IgD-negative memory B cell (primary cell): ENCODE results near the gene AIMP2. TPM values are rescaled to one million over a fixed set of nuclear protein-coding genes. Genes with fewer than 3 reads are reported as not detected.
"Not testable (repeated sequence)": the region's sequence is repeated elsewhere in the genome, so short reads cannot be mapped to it uniquely, and the experiment has no call there.

ENCODE experiments used
- H3K27ac Mint-ChIP-seq, 3 donors: one replicate each; pipeline ENCODE4 v1.8.0; 2020 to 2022; ENCODE audit warnings: mild to moderate bottlenecking in 3 of 3, mixed read lengths in 3 of 3, moderate library complexity in 1 of 3
- H3K27me3 Mint-ChIP-seq: one replicate; pipeline ENCODE4 v1.8.0; 2021; ENCODE audit warnings: mixed read lengths
- H3K36me3 Mint-ChIP-seq: one replicate; pipeline ENCODE4 v1.8.0; 2020; ENCODE audit warnings: mild to moderate bottlenecking, mixed read lengths
- H3K4me1 Mint-ChIP-seq, 3 donors: one replicate each; pipeline ENCODE4 v1.8.0; 2020 to 2022; ENCODE audit warnings: mixed read lengths in 3 of 3, mild to moderate bottlenecking in 1 of 3
- H3K4me3 Mint-ChIP-seq, 4 donors: one replicate each; pipeline ENCODE4 v1.8.0; 2020 to 2022; ENCODE audit warnings: mild to moderate bottlenecking in 4 of 4, mixed read lengths in 4 of 4, moderate library complexity in 3 of 4
- H3K9me3 Mint-ChIP-seq, 3 donors: one replicate each; pipeline ENCODE4 v1.8.0; 2020 to 2021; ENCODE audit warnings: mixed read lengths in 3 of 3, mild to moderate bottlenecking in 1 of 3
- polyA plus RNA-seq: library from polyadenylated mRNA; unstranded; fragments of 300-500 nt; fragmentation: Illumina TruSeq; gene quantifications from one replicate; pipeline ENCODE4 v1.2.3, GENCODE V29; 2021

The AIMP2 gene
- polyA plus RNA-seq, 1 donor from 2014 or later, result 25.9 TPM

DNA sequence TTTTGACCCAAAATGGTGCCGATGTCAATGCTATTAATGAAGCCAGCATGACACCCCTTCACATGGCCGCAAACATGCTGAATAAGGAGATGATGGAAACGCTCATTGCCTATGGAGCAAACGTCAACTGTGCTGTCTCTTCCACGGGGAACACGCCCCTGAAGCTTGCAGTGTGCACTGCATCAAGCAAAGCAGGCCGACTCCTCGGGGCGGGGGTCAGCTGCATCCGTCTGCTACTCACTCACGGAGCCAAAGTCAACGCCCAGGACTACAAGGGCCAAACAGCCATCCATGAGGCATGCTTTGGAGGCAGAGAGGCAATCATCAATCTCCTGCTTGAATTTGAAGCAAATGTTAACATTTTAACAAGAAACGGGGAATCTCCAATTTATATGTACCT is 26.6 kb downstream of the AIMP2 start:
- H3K36me3 Mint-ChIP-seq, result peaks cover 2% of the 10 kb centered on the region
- no peak overlapping the region for H3K27ac Mint-ChIP-seq
- H3K4me3 Mint-ChIP-seq, result no peak overlapping the region
- H3K27me3 Mint-ChIP-seq, result no peaks in the 10 kb centered on the region
- H3K4me1 Mint-ChIP-seq, result peaks cover 0 to 2% (median 0%) of the 10 kb centered on the region in 3 donors
- H3K9me3 Mint-ChIP-seq, result no peaks in the 10 kb centered on the region

DNA sequence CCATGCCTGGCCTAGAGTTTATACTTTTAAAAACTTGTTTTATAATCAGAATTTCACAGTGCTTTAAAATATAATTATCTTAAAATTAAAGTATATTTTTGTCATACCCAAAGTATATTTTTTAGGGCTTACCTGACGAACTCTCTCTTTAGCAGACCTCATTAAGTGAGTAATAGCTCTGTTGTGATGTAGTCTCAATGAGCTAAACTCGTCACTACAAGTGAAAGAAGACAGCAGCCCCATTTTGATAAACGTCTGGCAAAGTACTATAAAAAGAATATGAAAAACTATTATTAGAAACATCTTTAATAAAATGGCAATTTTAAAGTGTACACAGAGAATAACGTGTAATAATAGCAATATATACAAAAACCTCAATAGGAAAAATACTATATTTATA is 40.7 kb downstream of the AIMP2 start:
- no peak overlapping the region for H3K4me3 Mint-ChIP-seq
- H3K9me3 Mint-ChIP-seq, result no peaks in the 10 kb centered on the region
- H3K4me1 Mint-ChIP-seq, result peaks cover 0 to 3% (median 2%) of the 10 kb centered on the region in 3 donors
- H3K27me3 Mint-ChIP-seq, result no peaks in the 10 kb centered on the region
- H3K36me3 Mint-ChIP-seq, result peaks cover 1% of the 10 kb centered on the region
- no peak overlapping the region for H3K27ac Mint-ChIP-seq

DNA sequence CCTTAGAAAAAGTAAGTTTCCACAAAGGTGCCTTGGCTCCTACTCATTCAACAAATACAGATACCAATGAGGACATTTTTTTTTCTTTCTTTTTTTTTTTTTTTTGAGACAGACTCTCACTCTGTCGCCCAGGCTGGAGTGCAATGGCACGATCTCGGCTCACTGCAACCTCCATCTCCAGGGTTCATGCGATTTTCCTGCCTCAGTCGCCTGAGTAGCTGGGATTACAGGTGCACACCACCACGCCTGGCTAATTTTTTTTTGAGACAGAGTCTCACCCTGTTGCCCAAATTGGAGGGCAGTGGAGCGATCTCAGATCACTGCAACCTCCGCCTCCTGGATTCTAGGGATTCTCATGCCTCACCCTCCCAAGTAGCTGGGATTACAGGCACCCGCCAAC is 42.1 kb downstream of the AIMP2 start:
- not testable (repeated sequence) for H3K27ac Mint-ChIP-seq, H3K4me1 Mint-ChIP-seq, H3K4me3 Mint-ChIP-seq, H3K9me3 Mint-ChIP-seq, H3K36me3 Mint-ChIP-seq, H3K27me3 Mint-ChIP-seq

DNA sequence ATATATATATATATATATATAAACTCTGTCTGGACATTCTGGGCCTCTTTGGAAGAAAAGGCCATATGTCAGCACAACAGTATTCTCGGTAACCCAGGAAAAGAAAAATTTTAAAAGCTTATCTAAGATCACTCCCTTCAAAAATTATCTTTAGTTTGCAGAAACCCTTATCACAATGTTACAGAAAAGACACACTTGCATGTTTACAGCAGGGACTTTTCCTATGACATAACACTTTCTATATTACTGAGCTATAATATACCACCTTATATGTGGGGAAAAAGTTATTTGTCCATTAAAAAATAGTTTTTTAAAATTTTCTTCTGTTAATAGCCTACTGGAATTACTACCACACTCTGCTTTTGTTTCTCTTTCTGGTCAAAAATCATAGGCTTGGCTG is 47.5 kb downstream of the AIMP2 start:
- Mint-ChIP-seq H3K27me3 (no peaks in the 10 kb centered on the region), H3K4me3 (peak overlapping the region in 1 of 4 donors; percentile 71), H3K27ac (no peak overlapping the region), H3K36me3 (no peaks in the 10 kb centered on the region), H3K9me3 (no peaks in the 10 kb centered on the region), H3K4me1 (peaks cover 10 to 21% (median 20%) of the 10 kb centered on the region in 3 donors)

DNA sequence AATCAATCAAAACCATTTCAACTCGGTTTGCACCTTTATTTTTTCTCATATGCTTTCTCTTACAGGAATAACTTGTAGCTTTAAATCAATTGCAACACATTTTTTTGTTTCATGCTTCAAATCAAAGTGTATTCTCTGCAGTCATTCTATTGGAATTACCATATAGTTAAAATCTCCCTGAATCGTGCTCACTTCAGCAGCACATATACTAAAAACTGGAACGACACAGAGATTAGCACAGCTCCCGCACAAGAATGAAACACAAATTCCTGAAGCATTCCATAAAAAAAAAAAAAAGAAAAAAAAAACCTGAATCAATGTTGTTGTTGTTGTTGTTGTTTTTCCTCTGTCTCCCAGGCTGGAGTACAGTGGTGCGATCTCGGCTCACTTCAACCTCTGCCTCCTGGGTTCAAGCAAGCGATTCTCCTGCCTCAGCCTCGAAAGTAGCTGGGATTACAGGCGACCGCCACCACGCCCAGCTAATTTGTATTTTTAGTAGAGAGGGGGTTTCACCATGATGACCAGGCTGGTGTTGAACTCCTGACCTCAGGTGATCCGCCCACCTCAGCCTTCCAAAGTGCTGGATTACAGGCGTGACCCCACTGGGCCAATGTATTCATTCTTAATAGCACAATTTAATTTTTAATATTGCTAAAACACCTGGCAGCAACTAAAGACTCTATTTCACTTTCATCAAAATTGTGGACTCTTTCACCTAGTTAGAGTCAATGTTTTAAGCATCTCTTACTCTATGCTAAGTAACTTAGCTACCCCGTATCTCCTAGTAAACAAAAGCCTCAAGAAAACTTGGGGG is 48.5 kb downstream of the AIMP2 start:
- peaks cover 10 to 21% (median 20%) of the 10 kb centered on the region in 3 donors for H3K4me1 Mint-ChIP-seq
- peak overlapping the region; percentile 90 to 99 (median 94) for H3K27ac Mint-ChIP-seq
- H3K9me3 Mint-ChIP-seq, result no peaks in the 10 kb centered on the region
- H3K4me3 Mint-ChIP-seq, result peak overlapping the region; percentile 97 to 98 (median 97)
- H3K36me3 Mint-ChIP-seq, result no peaks in the 10 kb centered on the region
- no peaks in the 10 kb centered on the region for H3K27me3 Mint-ChIP-seq

DNA sequence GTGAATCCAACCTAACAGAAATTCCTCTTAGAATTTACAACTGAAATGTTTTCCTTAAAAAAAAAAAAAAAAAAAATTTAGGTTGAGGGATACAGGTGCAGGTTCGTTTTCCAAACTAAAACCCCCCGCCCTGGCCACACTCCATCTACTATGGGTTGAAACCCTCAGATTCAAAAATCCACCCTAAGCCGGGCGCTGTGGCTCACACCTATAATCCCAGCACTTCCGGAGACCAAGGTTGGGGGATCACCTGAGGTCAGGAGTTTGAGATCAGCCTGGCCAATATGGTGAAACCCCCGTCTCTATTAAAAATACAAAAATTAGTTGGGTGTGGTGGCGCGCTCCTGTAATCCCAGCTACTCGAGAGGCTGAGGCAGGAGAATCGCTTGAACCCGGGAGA is 50.9 kb downstream of the AIMP2 start:
- Mint-ChIP-seq H3K4me3 (peak overlapping the region in 1 of 4 donors; percentile 97), H3K4me1 (peaks cover 10 to 21% (median 20%) of the 10 kb centered on the region in 3 donors)
- not testable (repeated sequence) for H3K9me3 Mint-ChIP-seq, H3K27me3 Mint-ChIP-seq, H3K27ac Mint-ChIP-seq, H3K36me3 Mint-ChIP-seq

DNA sequence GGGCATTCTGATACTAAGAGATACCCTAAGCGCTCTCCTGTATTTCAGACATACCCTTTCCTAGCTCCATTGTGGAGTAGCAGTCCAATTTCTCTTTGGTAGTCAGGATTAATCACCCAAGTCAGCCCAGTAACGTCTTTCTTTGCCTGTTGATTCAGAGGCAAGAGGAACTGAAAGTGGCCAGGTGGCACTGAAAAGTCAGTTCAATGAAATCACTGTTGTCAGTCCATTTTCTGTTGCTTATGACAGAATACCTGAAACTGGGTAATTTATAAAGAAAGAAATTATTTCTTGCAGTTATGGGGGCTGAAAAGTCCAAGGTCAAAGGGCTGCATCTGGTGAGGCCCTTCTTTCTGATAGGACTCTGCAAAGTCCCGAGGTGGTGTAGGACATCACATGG is 62.3 kb downstream of the AIMP2 start:
- no peaks in the 10 kb centered on the region for H3K9me3 Mint-ChIP-seq
- no peaks in the 10 kb centered on the region for H3K36me3 Mint-ChIP-seq
- H3K4me3 Mint-ChIP-seq, result no peak overlapping the region
- peaks cover 6 to 9% (median 7%) of the 10 kb centered on the region in 3 donors for H3K4me1 Mint-ChIP-seq
- peak overlapping the region in 2 of 3 donors; percentile 16 to 23 for H3K27ac Mint-ChIP-seq
- no peaks in the 10 kb centered on the region for H3K27me3 Mint-ChIP-seq

Other genes starting within 250 kb of the AIMP2 start
- 31.6 TPM for gene RNF216, start 227.6 kb upstream of the AIMP2 start, polyA plus RNA-seq
- not detected for gene OCM, start 128.5 kb upstream of the AIMP2 start, polyA plus RNA-seq
- gene CCZ1, start 110.5 kb upstream of the AIMP2 start, polyA plus RNA-seq, result 39.9 TPM
- gene RSPH10B, start 38.6 kb upstream of the AIMP2 start, polyA plus RNA-seq, result not detected
- gene PMS2, start 223 bp upstream of the AIMP2 start, polyA plus RNA-seq, result 14.2 TPM
- 0.24 TPM for gene ANKRD61, start 22.1 kb downstream of the AIMP2 start, polyA plus RNA-seq
- 128 TPM for gene EIF2AK1, start 49.9 kb downstream of the AIMP2 start, polyA plus RNA-seq
- 11.9 TPM for gene USP42, start 95.7 kb downstream of the AIMP2 start, polyA plus RNA-seq